ENCODE data around the gene SFT2D2.
"Not testable (repeated sequence)": the region's sequence is repeated elsewhere in the genome, so short reads cannot be mapped to it uniquely, and the experiment has no call there.

SFT2D2 gene

DNA sequence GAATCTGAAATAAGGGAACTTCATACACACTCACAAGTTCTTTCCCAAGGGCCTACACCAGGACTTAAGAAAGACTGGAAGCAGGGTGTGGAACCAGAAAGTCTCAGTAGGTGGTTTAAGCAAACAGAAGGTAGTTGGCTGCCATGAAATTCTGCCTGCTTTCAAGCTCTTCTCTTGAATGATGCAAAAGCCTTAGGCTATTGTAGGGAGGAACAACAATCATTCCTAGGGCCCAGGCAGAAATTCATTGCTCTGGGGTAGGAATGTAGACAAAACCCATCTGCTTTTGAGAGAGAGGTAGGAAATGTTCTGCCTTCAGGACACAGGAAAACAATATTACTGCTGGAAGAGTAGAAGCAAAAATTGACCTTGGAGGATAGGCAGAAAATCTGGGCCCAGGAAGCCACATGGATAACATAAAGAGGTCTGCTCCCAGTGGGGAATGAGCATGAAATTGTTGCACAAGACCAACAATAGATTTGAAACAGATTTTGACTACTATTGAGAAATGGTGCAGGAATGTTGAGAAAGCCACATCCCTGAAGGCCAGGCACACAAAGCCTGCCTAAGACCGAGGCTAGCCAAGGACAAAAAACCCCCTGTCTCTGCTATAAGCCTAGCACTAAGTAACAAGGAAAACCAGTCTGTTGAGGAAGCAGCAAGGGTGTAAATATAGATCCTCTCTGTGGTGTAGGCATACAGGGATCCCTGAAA is 22.7 kb upstream of the SFT2D2 start:
- no peaks in the 10 kb centered on the region for H3K27me3 ChIP-seq (ENCODE audit: insufficient read depth, low read length, poor library complexity)
- no peak overlapping the region for H3K4me3 ChIP-seq (ENCODE audit: low read length)
- H3K79me1 ChIP-seq (ENCODE audit: low read length), result no peaks in the 10 kb centered on the region
- H2BK120ac ChIP-seq (ENCODE audit: low read depth, low read length), result no peak overlapping the region
- no peak overlapping the region for H2BK5ac ChIP-seq (ENCODE audit: low read length)
- H3K4me2 ChIP-seq (ENCODE audit: low read length), result no peak overlapping the region
- H3K23ac ChIP-seq (ENCODE audit: low read length), result no peak overlapping the region
- H3K79me2 ChIP-seq (ENCODE audit: control insufficient read depth, insufficient read depth, low read length), result no peaks in the 10 kb centered on the region
- no peak overlapping the region for H3K56ac ChIP-seq (ENCODE audit: low read length)
- H3K36me3 ChIP-seq (ENCODE audit: control insufficient read depth, insufficient read depth, low read length), result no peaks in the 10 kb centered on the region
- H4K8ac ChIP-seq (ENCODE audit: low read depth, low read length), result no peak overlapping the region
- H3K18ac ChIP-seq (ENCODE audit: low read length), result no peak overlapping the region
- no peak overlapping the region for H3K4ac ChIP-seq (ENCODE audit: low read depth, low read length)
- peak; percentile 43 for DNase-seq
- WGBS (ENCODE audit: extremely low coverage, insufficient coverage, low lambda C conversion rate), result no CpG with 5 or more reads among the region's 1 CpG
- H3K27ac ChIP-seq (ENCODE audit: low read depth, low read length), result no peak overlapping the region
- H2BK15ac ChIP-seq (replicated peaks; ENCODE audit: low read depth), result no peak overlapping the region
- no peaks in the 10 kb centered on the region for H3K4me1 ChIP-seq (ENCODE audit: control insufficient read depth, low read depth, low read length)
- H3K9ac ChIP-seq (ENCODE audit: low read length), result no peak overlapping the region
- no peak overlapping the region for H2AK5ac ChIP-seq (ENCODE audit: low read length)
- no peak overlapping the region for H4K5ac ChIP-seq (ENCODE audit: low read length)

DNA sequence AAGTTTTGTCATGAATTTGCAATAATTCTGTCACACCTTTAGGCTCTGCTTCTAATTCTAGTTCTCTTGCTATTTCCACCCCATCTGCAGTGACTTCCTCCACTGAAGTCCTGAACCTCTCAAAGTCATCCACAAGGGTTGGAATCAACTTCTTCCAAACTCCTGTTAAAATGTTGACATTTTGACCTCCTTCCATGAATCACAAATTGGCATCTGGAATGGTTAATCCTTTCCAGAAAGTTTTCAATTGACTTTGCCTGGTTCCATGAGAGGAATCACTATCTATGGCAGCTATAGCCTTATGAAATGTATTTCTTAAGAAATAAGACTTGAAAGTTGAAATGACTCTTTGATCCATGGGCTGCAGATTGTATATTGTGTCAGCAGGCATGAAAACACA is 19.7 kb upstream of the SFT2D2 start:
- H3K36me3 ChIP-seq (ENCODE audit: control insufficient read depth, insufficient read depth, low read length), result no peaks in the 10 kb centered on the region

DNA sequence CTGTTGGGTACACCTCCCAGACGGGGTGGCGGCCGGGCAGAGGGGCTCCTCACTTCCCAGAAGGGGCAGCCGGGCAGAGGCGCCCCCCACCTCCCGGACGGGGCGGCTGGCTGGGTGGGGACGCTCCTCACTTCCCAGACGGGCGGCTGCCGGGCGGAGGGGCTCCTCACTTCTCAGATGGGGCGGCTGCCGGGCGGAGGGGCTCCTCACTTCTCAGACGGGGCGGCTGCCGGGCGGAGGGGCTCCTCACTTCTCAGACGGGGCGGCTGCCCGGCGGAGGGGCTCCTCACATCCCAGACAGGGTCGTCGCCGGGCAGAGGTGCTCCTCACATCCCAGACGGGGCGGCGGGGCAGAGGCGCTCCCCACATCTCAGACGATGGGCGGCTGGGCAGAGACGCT is 18.1 kb upstream of the SFT2D2 start:
- H2BK120ac ChIP-seq (ENCODE audit: low read depth, low read length); H2BK5ac ChIP-seq (ENCODE audit: low read length); H3K27me3 ChIP-seq (ENCODE audit: insufficient read depth, low read length, poor library complexity); H3K4ac ChIP-seq (ENCODE audit: low read depth, low read length); H3K4me2 ChIP-seq (ENCODE audit: low read length); H4K5ac ChIP-seq (ENCODE audit: low read length); H3K4me3 ChIP-seq (ENCODE audit: low read length); H3K36me3 ChIP-seq (ENCODE audit: control insufficient read depth, insufficient read depth, low read length); H4K8ac ChIP-seq (ENCODE audit: low read depth, low read length); H3K56ac ChIP-seq (ENCODE audit: low read length); H2BK15ac ChIP-seq (replicated peaks; ENCODE audit: low read depth); DNase-seq; H3K23ac ChIP-seq (ENCODE audit: low read length); H3K79me2 ChIP-seq (ENCODE audit: control insufficient read depth, insufficient read depth, low read length); H3K18ac ChIP-seq (ENCODE audit: low read length); H3K4me1 ChIP-seq (ENCODE audit: control insufficient read depth, low read depth, low read length); H3K79me1 ChIP-seq (ENCODE audit: low read length); H2AK5ac ChIP-seq (ENCODE audit: low read length); H3K27ac ChIP-seq (ENCODE audit: low read depth, low read length); H3K9ac ChIP-seq (ENCODE audit: low read length): not testable (repeated sequence)
- no CpG with 5 or more reads among the region's 34 CpGs for WGBS (ENCODE audit: extremely low coverage, insufficient coverage, low lambda C conversion rate)

More for the DNA sequence above, 19.7 kb upstream of the SFT2D2 start:
- DNase-seq, result no peak
- H3K4me2 ChIP-seq (ENCODE audit: low read length), result no peak overlapping the region
- no peak overlapping the region for H3K9ac ChIP-seq (ENCODE audit: low read length)
- H2BK120ac ChIP-seq (ENCODE audit: low read depth, low read length), result no peak overlapping the region
- no peak overlapping the region for H2BK15ac ChIP-seq (replicated peaks; ENCODE audit: low read depth)
- H3K27me3 ChIP-seq (ENCODE audit: insufficient read depth, low read length, poor library complexity), result no peaks in the 10 kb centered on the region
- H3K56ac ChIP-seq (ENCODE audit: low read length), result no peak overlapping the region
- no peak overlapping the region for H3K27ac ChIP-seq (ENCODE audit: low read depth, low read length)
- H3K4me1 ChIP-seq (ENCODE audit: control insufficient read depth, low read depth, low read length), result no peaks in the 10 kb centered on the region
- no peak overlapping the region for H3K4ac ChIP-seq (ENCODE audit: low read depth, low read length)
- H2BK5ac ChIP-seq (ENCODE audit: low read length), result no peak overlapping the region
- no peaks in the 10 kb centered on the region for H3K79me1 ChIP-seq (ENCODE audit: low read length)
- no peaks in the 10 kb centered on the region for H3K79me2 ChIP-seq (ENCODE audit: control insufficient read depth, insufficient read depth, low read length)
- H4K8ac ChIP-seq (ENCODE audit: low read depth, low read length), result no peak overlapping the region
- H2AK5ac ChIP-seq (ENCODE audit: low read length), result no peak overlapping the region
- no peak overlapping the region for H4K5ac ChIP-seq (ENCODE audit: low read length)
- H3K18ac ChIP-seq (ENCODE audit: low read length), result no peak overlapping the region
- H3K23ac ChIP-seq (ENCODE audit: low read length), result no peak overlapping the region
- H3K4me3 ChIP-seq (ENCODE audit: low read length), result no peak overlapping the region

DNA sequence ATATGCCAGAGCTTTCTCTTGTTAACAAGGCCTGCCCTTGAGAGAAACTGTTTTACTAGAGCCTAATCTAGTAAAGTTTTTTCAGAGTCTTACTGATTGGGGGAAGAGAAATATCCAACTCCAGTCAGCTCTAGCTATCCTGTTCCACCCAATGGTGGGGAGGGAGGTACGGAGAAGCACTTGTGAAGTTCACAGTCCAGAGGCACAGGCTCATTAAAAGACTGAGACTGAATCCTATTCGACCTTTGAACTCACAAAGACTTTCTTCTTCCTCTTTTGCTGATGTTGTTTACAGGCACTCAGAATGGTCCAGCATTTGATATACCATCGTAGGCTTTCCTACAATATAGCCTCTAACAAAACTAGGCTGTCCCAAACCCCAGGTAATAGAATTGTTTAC is 15.5 kb upstream of the SFT2D2 start:
- Histone ChIP-seq H2BK15ac (replicated peaks; ENCODE audit: low read depth) (no peak overlapping the region), H3K36me3 (ENCODE audit: control insufficient read depth, insufficient read depth, low read length) (no peaks in the 10 kb centered on the region), H3K56ac (ENCODE audit: low read length) (no peak overlapping the region), H4K8ac (ENCODE audit: low read depth, low read length) (no peak overlapping the region), H3K79me2 (ENCODE audit: control insufficient read depth, insufficient read depth, low read length) (no peaks in the 10 kb centered on the region), H3K4me3 (ENCODE audit: low read length) (no peak overlapping the region), H2AK5ac (ENCODE audit: low read length) (no peak overlapping the region), H3K27ac (ENCODE audit: low read depth, low read length) (no peak overlapping the region), H3K9ac (ENCODE audit: low read length) (no peak overlapping the region), H3K79me1 (ENCODE audit: low read length) (no peaks in the 10 kb centered on the region), H3K23ac (ENCODE audit: low read length) (no peak overlapping the region), H4K5ac (ENCODE audit: low read length) (no peak overlapping the region), H3K4me1 (ENCODE audit: control insufficient read depth, low read depth, low read length) (no peaks in the 10 kb centered on the region), H2BK5ac (ENCODE audit: low read length) (no peak overlapping the region), H3K4me2 (ENCODE audit: low read length) (no peak overlapping the region), H3K18ac (ENCODE audit: low read length) (no peak overlapping the region), H2BK120ac (ENCODE audit: low read depth, low read length) (no peak overlapping the region), H3K4ac (ENCODE audit: low read depth, low read length) (no peak overlapping the region), H3K27me3 (ENCODE audit: insufficient read depth, low read length, poor library complexity) (no peaks in the 10 kb centered on the region)
- WGBS (ENCODE audit: extremely low coverage, insufficient coverage, low lambda C conversion rate), result no CpG with 5 or more reads among the region's 3 CpGs
- no peak for DNase-seq

DNA sequence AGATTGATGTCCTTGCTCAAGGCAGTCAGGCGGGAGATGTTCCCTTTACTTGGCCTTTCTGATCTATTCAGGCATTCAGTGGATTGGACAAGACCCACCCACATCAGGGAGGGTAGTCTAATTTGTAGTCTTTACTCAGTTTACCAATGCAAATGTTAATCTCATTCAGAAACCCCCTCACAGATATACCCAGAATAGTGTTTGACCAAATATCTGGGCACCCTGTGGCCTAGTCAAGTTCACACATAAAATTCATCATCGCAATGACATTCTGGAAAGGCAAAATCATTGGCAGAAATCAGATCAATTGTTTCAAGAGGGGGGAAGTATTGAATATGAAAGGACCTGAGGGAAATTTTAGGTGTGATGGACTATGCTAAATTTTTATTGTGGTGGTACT is 12.5 kb upstream of the SFT2D2 start:
- H4K8ac ChIP-seq (ENCODE audit: low read depth, low read length), result no peak overlapping the region
- no peaks in the 10 kb centered on the region for H3K4me1 ChIP-seq (ENCODE audit: control insufficient read depth, low read depth, low read length)
- H3K4me3 ChIP-seq (ENCODE audit: low read length), result no peak overlapping the region
- no peak overlapping the region for H4K5ac ChIP-seq (ENCODE audit: low read length)
- no peaks in the 10 kb centered on the region for H3K79me1 ChIP-seq (ENCODE audit: low read length)
- H2BK15ac ChIP-seq (replicated peaks; ENCODE audit: low read depth), result no peak overlapping the region
- no peak for DNase-seq
- H3K18ac ChIP-seq (ENCODE audit: low read length), result no peak overlapping the region
- no peak overlapping the region for H2BK120ac ChIP-seq (ENCODE audit: low read depth, low read length)
- no peak overlapping the region for H2AK5ac ChIP-seq (ENCODE audit: low read length)
- H3K9ac ChIP-seq (ENCODE audit: low read length), result no peak overlapping the region
- H3K56ac ChIP-seq (ENCODE audit: low read length), result no peak overlapping the region
- no peaks in the 10 kb centered on the region for H3K36me3 ChIP-seq (ENCODE audit: control insufficient read depth, insufficient read depth, low read length)
- no peaks in the 10 kb centered on the region for H3K79me2 ChIP-seq (ENCODE audit: control insufficient read depth, insufficient read depth, low read length)
- H3K4ac ChIP-seq (ENCODE audit: low read depth, low read length), result no peak overlapping the region
- H3K27me3 ChIP-seq (ENCODE audit: insufficient read depth, low read length, poor library complexity), result no peaks in the 10 kb centered on the region
- no peak overlapping the region for H3K4me2 ChIP-seq (ENCODE audit: low read length)
- no peak overlapping the region for H2BK5ac ChIP-seq (ENCODE audit: low read length)
- H3K23ac ChIP-seq (ENCODE audit: low read length), result no peak overlapping the region
- no CpG with 5 or more reads among the region's 2 CpGs for WGBS (ENCODE audit: extremely low coverage, insufficient coverage, low lambda C conversion rate)
- H3K27ac ChIP-seq (ENCODE audit: low read depth, low read length), result no peak overlapping the region

DNA sequence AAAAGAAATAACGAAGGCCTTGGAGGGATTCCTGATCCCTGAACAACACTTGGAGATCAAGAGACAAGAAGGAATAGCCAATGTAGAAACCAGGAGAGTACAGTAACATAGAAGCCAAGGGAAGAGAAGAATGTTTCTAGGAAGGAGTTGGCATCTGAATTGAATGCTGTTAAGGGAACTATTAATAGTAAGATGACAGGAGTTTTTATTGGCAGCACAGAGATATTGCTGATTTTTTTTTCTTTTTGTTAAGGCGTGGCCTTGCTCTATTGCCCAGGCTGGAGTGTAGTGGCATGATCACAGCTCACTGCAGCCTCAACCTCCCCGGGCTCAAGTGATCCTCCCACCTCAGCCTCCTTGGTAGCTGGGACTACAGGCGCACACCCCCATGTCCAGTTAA is 9.6 kb upstream of the SFT2D2 start:
- H2BK120ac ChIP-seq (ENCODE audit: low read depth, low read length), result no peak overlapping the region
- H3K4me1 ChIP-seq (ENCODE audit: control insufficient read depth, low read depth, low read length), result no peaks in the 10 kb centered on the region
- no peak overlapping the region for H3K4me3 ChIP-seq (ENCODE audit: low read length)
- no peaks in the 10 kb centered on the region for H3K36me3 ChIP-seq (ENCODE audit: control insufficient read depth, insufficient read depth, low read length)
- no peak for DNase-seq
- H4K8ac ChIP-seq (ENCODE audit: low read depth, low read length), result no peak overlapping the region
- H3K27ac ChIP-seq (ENCODE audit: low read depth, low read length), result no peak overlapping the region
- no peaks in the 10 kb centered on the region for H3K79me2 ChIP-seq (ENCODE audit: control insufficient read depth, insufficient read depth, low read length)
- H2BK15ac ChIP-seq (replicated peaks; ENCODE audit: low read depth), result no peak overlapping the region
- H2BK5ac ChIP-seq (ENCODE audit: low read length), result no peak overlapping the region
- no peaks in the 10 kb centered on the region for H3K79me1 ChIP-seq (ENCODE audit: low read length)
- H4K5ac ChIP-seq (ENCODE audit: low read length), result no peak overlapping the region
- no peaks in the 10 kb centered on the region for H3K27me3 ChIP-seq (ENCODE audit: insufficient read depth, low read length, poor library complexity)
- H3K18ac ChIP-seq (ENCODE audit: low read length), result no peak overlapping the region
- H3K4me2 ChIP-seq (ENCODE audit: low read length), result no peak overlapping the region
- no peak overlapping the region for H3K56ac ChIP-seq (ENCODE audit: low read length)
- H2AK5ac ChIP-seq (ENCODE audit: low read length), result no peak overlapping the region
- no peak overlapping the region for H3K9ac ChIP-seq (ENCODE audit: low read length)
- WGBS (ENCODE audit: extremely low coverage, insufficient coverage, low lambda C conversion rate), result no CpG with 5 or more reads among the region's 4 CpGs
- H3K4ac ChIP-seq (ENCODE audit: low read depth, low read length), result no peak overlapping the region
- no peak overlapping the region for H3K23ac ChIP-seq (ENCODE audit: low read length)
